G401 (cell line): ENCODE results near the gene ATG4D. TPM values are rescaled to one million over a fixed set of nuclear protein-coding genes. Genes with fewer than 3 reads are reported as not detected.
"Not testable (repeated sequence)": the region's sequence is repeated elsewhere in the genome, so short reads cannot be mapped to it uniquely, and the experiment has no call there.

Source experiments
- DNase-seq: peaks from one replicate; pipeline ENCODE4 v3.0.0-alpha.2; 2015; ENCODE audit warnings: low spot score
- in situ Hi-C: cut with HindIII; loops from 2 replicates; pipeline ENCODE4 v1.10.0; 2016; ENCODE audit warnings: low sequenced_read_pairs, mixed read lengths
- total RNA-seq: library from RNA; depleted of rRNA; stranded (reverse); fragments of >200 nt; shearing (Covaris generic); gene quantifications from 2 replicates; pipeline ENCODE4 v1.2.3, GENCODE V29; 2014

Gene ATG4D
- total RNA-seq, 1 experiment from 2014 or later, result 58.5 TPM

DNA sequence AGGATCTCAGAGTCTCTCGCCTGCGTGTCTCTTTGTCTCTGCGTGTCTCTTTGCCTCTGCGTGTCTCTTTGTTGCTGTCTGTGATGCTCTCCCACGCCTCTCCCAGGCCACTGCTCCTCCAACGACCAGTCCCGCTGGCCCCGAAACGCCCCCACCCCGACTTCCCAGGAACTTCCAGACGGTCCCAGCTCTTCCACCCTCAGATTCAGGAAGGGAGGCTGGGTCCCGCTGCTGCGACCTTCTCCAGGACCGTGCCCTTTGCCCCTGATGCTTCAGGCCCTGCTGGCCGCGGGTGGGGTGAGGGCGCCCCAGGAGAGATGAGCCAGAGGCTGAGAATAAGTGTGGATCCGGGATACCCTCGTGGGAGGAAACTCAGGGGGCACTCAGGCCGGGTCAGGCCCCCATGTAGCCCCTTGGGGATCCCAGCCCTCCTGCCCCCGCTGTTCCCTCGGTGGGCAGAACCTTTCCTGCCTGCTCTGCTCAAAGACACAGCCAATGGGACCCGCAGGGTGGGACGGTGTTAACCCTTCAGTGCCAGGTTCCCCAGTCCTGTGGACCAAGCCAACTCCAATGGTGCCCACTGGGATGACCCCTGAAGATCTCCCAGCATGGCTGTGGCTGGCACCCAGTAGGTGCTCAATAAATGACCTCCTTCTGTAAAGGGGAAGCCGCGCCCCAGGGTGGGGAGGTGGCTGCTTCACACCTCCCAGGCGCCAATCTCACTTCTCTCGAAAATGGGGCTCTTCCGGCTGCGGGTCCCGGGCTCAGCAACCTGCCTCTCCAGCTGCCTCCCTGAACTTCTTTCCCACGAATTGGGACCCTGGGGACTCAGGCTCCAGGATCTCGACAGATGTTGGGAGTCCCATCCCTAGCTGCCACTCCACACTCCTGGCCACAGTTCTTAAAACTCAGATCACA, 25.0 kb upstream of the ATG4D start:
- no peak for DNase-seq
- in situ Hi-C loops, result no loop called here

DNA sequence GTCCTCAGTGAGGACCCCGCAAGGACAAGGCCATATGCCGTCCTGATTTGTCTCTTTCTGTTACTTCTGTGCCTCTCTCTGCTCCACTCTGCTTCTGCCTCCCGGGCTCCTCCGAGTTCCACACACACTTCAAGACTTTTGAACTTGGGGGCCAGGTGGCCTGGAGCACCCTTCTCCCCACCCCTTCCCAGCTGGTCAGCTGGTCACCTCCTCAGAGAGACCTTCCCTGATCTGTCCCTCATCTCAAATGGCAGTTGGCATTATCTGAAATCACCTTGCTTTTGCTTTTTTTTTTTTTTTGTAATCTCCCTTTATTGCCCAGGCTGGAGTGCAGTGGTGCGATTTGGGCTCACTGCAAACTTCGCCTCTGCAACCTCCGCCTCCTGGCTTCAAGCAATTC, 24.3 kb upstream of the ATG4D start:
- in situ Hi-C loops, result no loop called here
- DNase-seq, result no peak

DNA sequence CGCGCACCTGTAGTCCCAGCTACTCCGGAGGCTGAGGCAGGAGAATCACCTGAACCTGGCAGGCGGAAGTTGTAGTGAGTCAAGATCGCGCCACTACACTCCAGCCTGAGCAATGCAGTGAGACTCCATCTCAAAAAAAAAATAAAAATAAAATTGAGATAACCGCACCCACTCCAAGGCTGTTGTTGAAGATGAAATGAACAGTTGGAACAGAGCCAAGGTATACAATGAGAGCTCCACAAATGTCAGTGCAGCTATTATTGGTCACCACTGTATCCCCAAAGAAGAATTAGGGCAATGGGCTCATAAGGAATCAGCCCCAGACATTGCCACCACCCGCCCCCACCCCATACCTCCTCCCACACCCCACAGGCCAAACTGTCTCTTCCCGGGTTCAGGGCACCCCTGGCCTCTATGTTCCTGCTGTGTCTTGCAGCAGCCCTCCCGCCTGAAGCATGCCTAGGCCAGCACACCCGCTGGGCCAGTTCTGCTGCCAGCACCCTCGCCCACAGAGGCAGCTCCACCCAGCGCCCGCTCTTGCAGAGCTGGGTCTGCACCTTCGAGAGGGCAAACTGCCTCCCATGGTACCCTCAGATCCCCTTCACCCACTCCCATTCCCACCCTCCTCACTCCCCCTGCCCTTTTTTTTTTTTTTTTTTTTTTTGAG, 22.9 kb upstream of the ATG4D start:
- in situ Hi-C loops, result no loop called here
- no peak for DNase-seq

DNA sequence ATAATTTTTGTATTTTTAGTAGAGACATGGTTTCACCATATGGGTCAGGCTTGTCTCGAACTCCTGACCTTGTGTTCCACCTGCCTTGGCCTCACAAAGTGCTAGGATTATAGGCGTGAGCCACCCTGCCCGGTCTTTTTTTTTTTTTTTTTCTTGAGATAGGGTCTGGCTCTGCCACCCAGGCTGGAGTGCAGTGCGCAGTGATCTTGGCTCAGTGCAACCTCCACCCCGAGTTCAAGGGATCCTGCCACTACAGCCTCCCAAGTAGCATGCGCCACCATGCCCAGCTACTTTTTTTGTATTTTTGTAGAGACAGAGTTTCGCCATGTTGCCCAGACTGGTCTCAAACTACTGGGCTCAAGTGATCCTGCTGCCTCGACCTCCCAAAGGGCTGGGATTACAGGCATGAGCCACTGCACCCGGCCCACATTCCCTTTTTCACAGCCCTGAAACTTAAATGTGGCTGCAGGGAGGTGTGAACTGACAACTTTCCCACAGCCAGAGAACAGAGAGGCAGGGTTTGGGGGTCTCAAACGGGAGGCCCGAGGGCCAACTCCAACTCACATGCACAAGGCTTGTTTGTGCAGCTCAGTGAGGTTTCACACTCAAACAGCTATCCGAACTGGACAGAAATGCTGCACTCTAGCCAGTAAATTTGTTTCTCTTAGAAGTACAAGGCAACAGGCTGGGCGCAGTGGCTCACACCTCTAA, 22.1 kb upstream of the ATG4D start:
- in situ Hi-C loops, result no loop called here

DNA sequence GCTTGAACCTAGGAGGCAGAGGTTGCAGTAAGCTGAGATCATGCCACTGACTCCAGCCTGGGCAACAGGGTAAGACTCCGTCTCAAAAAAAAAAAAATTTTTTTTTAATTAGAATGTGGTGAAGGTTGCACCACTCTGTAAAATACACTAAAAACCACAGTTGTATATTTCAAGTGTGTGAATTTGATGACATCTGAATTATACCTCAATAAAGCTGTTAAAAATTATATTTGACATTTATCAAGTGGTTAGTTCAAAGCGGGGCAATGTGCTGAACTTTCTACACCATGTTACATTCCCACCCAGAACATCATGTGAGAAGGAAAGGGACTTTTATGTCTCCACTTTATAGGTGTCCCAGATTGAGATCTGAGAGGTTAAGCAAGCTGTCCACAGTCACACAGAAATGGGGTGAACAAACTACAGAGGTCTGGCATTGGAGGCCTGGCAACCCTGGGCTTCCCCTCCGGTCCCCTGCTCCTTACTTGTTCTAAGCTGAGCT, 20.5 kb upstream of the ATG4D start:
- in situ Hi-C loops, result no loop called here
- no peak for DNase-seq

More for the DNA sequence above, 22.1 kb upstream of the ATG4D start:
- DNase-seq, result no peak

DNA sequence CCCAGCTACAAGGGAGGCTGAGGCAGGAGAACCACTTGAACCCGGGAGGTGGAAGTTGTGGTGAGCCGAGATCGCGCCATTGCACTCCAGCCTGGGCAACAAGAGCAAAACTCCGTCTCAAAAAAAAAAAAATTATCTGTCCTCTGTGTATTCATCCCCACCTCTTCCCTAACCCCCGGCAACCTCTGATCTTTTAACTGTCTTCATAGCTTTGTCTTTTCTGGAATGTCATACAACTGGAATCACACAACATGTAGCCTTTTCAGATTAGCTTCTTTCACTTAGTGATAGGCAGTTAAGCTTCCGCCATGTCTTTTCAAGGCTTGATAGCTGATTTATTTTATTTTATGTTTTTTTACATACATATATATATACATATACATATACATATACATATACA, 18.1 kb upstream of the ATG4D start:
- in situ Hi-C loops, result no loop called here
- DNase-seq, result no peak

DNA sequence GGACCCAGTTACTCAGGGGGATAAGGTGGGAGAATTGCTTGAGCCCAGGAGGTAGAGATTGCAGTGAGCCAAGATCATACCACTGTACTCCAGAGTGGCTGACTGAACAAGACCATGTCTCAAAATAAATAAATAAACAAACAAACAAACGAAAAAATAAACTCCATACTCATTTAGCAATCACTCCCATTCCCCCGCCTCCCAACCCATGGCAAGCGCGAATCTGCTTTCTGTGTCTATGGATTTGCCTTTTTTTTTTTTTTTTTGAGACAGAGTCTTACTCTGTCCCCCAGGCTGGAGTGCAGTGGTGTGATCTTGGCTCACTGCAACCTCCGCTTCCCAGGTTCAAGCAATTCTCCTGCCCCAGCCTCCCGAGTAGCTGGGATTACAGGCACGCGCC, 16.8 kb upstream of the ATG4D start:
- DNase-seq, in situ Hi-C loops: not testable (repeated sequence)

DNA sequence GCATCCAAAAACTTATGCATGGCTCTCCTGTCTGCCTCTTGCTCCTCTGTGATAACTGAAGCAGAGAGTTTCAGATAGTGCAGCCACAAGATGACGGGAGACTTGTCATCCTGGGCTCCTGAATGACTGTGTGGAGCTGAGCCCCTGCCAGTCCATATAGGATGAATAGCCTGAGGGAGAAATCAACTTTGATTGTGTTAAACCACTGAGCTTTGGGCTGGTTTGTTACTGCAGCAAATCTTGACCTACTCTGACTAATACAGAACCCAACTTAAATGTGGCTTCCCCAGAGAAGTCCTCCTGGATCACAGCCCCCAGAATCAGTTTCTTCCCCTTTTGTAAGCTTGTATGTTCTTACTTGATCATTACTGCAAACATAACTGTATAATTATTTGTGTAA, 11.2 kb upstream of the ATG4D start:
- in situ Hi-C loops, result no loop called here
- DNase-seq, result no peak

DNA sequence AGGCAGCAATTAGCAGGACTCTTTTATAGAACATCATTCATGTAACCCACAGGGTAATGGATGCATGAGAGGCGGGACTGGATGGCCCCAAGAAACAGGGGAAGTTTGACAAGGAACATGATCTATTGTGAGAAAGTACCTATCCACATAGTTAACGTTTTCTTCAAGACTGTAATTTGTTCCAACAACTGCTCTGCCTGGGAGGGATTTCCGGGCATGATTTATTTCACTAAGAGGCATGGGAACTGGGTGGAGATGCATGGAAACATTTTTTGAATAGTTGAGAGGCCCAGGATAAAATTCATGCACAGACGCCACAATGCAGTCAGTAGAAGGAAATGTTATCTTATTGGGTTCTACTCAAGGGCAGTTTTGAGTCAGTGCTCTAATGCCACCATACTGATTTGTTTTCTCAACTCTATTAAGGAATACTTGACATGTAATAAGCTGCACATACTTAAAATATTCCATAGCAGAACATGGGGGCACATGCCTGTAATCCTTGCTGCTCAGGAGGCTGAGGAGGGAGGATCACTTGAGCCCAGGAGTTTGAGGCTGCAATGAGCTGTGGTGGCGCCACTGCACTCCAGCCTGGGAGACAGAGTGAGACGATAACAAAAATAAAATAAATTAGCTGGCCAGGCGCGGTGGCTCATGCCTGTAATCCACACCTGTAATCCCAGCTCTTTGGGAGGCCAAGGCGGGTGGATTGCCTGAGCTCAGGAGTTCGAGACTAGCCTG, 9.9 kb upstream of the ATG4D start:
- DNase-seq, result no peak
- in situ Hi-C loops, result no loop called here

DNA sequence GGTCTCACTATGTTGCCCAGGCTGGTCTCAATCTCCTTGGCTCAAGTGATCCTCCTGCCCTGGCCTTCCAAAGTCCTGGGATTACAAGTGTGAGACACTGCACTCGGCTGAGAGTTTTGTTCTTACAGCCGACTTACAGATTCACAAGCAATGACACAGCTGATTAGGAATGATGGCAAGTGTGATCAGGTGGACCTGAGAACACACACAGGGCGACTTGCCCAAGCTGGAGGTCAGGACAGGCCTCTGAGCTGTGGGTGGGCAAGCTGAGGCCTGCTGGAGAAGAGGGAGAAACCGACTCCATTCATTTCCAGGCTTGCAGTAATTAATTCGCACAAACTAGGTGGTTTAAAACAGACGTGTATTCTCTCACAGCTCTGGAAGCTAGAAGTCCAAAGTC, 8.1 kb upstream of the ATG4D start:
- in situ Hi-C loops, result no loop called here
- DNase-seq, result no peak

DNA sequence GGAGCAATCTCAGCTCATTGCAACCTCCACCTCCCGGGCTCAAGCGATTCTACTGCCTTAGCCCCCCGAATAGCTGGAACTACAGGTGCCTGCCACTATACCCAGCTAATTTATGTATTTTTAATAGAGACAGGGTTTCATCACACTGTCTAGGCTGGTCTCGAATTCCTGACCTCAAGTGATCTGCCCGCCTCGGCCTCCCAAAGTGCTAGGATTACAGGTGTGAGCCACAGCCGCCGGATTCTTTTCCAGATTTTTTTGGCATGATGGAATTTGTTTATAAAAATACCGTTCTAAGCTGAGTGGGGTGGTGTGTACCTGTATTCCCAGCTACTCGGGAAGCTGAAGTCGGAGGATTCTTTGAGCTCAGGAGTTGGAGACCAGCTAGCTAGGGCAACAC, 6.0 kb upstream of the ATG4D start:
- in situ Hi-C loops, result no loop called here
- DNase-seq, result no peak

DNA sequence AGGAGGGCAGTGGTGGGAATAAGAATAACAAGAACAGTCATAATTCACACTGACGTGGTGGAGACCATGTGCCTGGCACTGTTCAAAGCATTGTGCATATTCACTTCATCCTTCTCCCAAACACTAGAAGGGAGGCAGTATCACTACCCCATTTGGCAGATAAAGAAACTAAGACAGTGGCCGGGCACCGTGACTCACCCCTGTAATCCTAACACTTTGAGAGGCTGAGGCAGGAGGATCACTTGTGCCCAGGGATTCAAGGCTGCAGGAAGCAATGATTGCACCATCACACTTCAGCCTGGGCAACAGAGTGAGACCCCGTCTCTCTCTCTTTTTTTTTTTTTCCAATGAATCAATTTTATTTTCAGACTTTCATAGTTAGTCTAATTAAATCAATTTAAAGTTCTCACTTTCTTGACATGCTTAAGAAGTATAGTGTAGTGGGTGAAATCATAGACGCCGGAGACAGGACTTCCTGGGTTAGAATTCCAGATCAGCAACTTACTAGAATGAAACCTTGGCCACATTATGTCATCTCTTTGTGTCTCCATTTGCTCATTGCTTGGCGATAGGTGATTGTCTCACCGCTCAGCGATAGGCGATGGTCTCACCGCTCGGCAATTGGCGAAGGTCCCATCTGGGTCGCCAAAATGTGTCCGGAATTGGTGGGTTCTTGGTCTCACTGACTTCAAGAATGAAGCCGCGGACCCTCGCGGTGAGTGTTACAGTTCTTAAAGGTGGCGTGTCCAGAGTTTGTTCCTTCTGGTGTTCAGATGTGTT, 5.3 kb upstream of the ATG4D start:
- in situ Hi-C loops, result no loop called here
- no peak for DNase-seq

DNA sequence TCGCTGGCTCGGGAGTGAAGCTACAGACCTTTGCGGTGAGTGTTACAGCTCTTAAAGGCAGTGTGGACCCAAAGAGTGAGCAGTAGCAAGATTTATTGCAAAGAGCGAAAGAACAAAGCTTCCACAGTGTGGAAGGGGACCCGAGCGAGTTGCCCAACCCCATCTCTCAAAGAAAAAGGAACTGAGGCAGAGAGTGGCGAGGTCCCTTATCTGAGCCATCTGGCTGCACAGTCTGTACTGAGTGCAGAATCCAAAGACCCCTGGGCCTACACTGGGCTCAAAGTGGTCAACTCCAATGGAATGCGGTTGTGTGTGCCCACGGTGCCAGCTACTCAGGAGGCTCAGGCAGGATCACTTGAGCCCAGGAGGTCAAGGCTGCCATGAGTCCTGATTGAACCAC, 4.7 kb upstream of the ATG4D start:
- DNase-seq, in situ Hi-C loops: not testable (repeated sequence)

DNA sequence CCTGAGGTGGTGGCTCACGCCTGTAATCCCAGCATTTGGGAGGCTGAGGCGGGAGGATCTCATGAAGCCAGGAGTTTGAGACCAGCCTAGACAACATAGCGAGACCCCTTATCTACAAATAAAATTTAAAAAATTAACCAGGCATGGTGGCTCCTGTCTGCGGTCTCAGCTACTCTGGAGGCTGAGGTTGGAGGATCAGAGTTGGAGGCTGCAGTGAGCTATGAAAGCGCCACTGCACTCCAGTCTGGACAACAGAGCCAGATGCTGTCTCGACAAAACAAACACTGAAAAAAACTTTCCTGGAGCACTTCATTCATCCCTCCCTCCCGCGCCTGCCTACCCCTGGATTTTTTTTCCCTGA, 665 bp upstream of the ATG4D start:
- in situ Hi-C loops, result no loop called here

DNA sequence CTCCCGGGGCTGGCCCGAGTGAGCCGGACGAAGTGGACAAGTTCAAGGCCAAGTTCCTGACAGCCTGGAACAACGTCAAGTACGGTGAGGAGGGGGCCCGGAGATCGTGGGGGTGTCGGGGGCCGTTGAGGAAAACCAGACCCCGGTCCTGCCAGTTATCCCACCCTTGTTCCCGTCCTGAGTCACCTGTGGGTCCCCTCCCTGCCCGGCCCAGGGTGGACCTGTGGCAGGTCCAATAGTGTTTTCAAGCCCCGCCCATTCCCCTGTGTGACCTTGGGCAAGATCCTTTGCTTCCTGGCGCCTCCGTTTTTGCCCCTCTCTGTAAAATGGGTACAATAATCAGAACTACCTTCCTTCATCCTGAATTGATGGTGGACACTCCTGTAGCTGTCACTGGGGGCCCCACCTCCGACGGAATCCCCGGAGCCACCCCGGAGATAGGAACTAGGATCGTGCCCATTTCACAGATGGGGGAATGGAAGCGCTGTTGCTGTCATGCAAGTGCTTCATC, 593 bp downstream of the ATG4D start:
- no peak for DNase-seq
- in situ Hi-C loops, result no loop called here

More for the DNA sequence above, 665 bp upstream of the ATG4D start:
- no peak for DNase-seq

DNA sequence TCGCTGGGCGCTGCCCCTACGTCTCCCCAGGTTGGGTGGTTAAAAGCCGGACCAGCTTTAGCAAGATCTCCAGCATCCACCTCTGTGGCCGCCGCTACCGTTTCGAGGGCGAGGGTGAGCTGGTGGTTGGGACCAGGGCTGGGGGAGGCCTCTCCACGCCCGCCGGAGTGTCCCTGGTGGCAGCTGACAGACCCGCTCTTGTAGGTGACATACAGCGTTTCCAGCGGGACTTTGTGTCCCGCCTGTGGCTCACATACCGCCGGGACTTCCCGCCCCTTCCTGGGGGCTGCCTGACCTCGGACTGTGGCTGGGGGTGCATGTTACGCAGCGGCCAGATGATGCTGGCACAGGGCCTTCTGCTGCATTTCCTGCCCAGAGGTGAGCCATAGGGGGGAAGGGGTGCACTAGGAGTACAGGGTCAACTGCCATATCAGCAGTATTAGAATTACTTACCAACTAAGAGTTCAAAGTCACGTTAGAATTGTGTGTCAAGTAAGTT, 1.1 kb downstream of the ATG4D start:
- in situ Hi-C loops, result no loop called here
- no peak for DNase-seq

DNA sequence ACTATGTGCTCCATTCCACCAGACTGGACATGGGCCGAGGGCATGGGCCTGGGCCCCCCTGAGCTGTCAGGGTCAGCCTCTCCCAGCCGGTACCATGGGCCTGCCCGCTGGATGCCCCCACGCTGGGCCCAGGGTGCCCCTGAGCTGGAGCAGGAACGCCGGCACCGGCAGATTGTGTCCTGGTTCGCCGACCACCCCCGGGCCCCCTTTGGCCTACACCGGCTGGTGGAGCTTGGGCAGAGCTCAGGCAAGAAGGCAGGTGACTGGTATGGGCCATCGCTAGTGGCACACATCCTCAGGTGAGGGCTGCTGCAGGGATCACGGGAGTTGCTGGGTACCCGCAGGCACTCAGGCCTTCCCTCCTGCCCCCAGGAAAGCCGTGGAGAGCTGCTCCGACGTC, 3.1 kb downstream of the ATG4D start:
- in situ Hi-C loops, result no loop called here
- no peak for DNase-seq

DNA sequence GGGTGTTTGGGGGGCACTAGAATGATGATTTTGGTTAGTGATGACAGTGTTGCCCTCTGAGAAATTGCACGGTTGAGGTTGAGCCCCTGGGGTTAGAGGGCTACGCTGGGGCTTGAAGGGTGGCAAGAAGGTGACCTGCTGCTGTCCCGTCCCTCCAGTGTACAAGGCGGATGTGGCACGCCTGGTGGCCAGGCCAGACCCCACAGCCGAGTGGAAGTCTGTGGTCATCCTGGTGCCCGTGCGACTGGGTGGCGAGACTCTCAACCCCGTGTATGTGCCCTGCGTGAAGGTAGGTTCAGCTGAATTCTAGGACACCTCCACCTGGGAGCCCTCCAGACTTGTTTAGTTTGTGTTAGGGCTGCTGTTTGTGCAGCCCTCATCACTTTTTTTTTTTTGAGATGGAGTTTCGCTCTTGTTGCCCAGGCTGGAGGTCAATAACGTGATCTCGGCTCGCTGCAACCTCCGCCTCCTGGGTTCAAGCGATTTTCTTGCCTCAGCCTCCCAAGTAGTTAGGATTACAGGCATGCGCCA, 5.1 kb downstream of the ATG4D start:
- in situ Hi-C loops, result no loop called here

More for the DNA sequence above, 5.1 kb downstream of the ATG4D start:
- DNase-seq, result no peak
